ENCODE measurements around the gene SHISA7.

DNA sequence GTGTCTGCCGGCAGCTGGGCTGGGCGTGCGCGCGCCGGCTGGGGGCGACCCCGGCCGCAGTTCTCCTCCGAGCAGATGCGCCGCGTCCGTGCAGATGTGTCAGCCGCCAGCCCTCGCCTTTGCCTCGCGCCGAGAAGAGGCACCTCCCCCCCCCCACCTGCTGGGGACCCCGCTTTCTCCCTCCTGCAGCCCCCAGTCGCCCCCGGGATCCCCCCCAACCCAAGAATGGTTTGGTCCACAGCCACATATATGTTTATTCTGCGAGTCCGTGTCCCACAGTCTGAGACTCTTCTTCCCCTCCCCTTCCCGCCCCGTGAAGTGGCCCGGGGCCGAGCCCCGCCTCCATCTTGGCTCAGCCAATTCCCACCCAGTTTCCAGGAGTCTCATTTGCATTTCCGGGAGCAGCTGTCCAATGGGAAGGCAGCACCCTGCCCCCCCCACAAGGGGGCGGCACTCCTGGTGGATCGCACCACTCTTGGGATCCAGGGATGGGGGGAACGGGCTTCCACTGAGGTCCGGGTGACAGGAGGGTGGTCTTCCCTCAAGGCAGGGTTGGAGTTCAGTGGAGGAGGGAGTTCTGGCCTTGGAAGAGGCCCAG is 9.7 kb upstream of the SHISA7 start:
- TF ChIP-seq, protein P1, sequence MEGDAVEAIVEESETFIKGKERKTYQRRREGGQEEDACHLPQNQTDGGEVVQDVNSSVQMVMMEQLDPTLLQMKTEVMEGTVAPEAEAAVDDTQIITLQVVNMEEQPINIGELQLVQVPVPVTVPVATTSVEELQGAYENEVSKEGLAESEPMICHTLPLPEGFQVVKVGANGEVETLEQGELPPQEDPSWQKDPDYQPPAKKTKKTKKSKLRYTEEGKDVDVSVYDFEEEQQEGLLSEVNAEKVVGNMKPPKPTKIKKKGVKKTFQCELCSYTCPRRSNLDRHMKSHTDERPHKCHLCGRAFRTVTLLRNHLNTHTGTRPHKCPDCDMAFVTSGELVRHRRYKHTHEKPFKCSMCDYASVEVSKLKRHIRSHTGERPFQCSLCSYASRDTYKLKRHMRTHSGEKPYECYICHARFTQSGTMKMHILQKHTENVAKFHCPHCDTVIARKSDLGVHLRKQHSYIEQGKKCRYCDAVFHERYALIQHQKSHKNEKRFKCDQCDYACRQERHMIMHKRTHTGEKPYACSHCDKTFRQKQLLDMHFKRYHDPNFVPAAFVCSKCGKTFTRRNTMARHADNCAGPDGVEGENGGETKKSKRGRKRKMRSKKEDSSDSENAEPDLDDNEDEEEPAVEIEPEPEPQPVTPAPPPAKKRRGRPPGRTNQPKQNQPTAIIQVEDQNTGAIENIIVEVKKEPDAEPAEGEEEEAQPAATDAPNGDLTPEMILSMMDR (IDR thresholded peaks at IDR 0.05) = no peak
- TF ChIP-seq EZH2 (IDR thresholded peaks at IDR 0.05) = no peak
